Motor neuron (in vitro differentiated cells): ENCODE results near the gene CASP8. TPM values are rescaled to one million over a fixed set of nuclear protein-coding genes. Genes with fewer than 3 reads are reported as not detected.

ENCODE experiments used
- ATAC-seq, 8 experiments: fragments of 200-7000 bp; cut with Tn5 transposase; replicated peaks in 6 of 8; 2 replicates each; pipeline ENCODE4 v1.8.0; 2021; ENCODE audit warnings: mild to moderate bottlenecking in 8 of 8, moderate library complexity in 8 of 8
- H3K27ac ChIP-seq, 2 donors: fragments of 250-450 bp; sonication (Bioruptor Pico); 2 replicates each; pipeline ENCODE4 v1.9.0; 2021; ENCODE audit warnings: antibody characterized with exemption in 2 of 2, mild to moderate bottlenecking in 2 of 2, moderate library complexity in 1 of 2
- H3K4me1 ChIP-seq, 2 donors: fragments of 250-450 bp; sonication (Bioruptor Pico); replicated peaks in 1 of 2; 2 replicates each; pipeline ENCODE4 v1.6.1; 2021; ENCODE audit warnings: antibody characterized with exemption in 2 of 2, mild to moderate bottlenecking in 2 of 2, moderate library complexity in 1 of 2
- H3K4me3 ChIP-seq, 5 donors: fragments of 250-450 bp; sonication (Bioruptor Pico); 2 replicates each; pipeline ENCODE4 v1.9.0; 2021; ENCODE audit warnings: antibody characterized with exemption in 5 of 5, mild to moderate bottlenecking in 5 of 5, moderate library complexity in 4 of 5
- WGBS, 10 experiments: fragments of 450-650 bp; shearing (Covaris generic); methylation state at CpG; one replicate each; pipeline ENCODE4 v1.0.0; 2022; 5-methylcytosine and 5-hydroxymethylcytosine counted together
- in situ Hi-C, 9 experiments: fragments of 400-800 bp; cut with MboI; loops; one replicate each; pipeline ENCODE4 v1.15.0; 2021; ENCODE audit warnings: low sequenced_read_pairs in 9 of 9, low pct_unique_long_range_greater_than_20kb in 2 of 9; ENCODE audit not compliant: unreplicated experiment in 9 of 9
- total RNA-seq, 8 experiments: library from RNA; unstranded; fragments of 300-600 nt; gene quantifications; 2 replicates each; pipeline versions ENCODE4 v1.2.3 to v1.2.4, GENCODE V29; 2022

Gene CASP8
- total RNA-seq = 10 to 100 TPM in 4 of 8 experiments, 1 to 10 TPM in 1, under 1 TPM in 3; 0.16 to 28.3 (median 6.9) TPM

GRCh38 chr2:201260302-201260800 lies at the start of gene CASP8:
TSS of gene CASP8 (plus strand) at chr2:201260536. CDS start at chr2:201266487, 5,951 bp downstream.
- H3K4me1 ChIP-seq = peaks cover 0 to 10% of the 10 kb centered on the region in 2 donors
- H3K4me3 ChIP-seq = no peak within 1 kb of the TSS
- in situ Hi-C loops = no loop called here
- no peak for ATAC-seq
- WGBS, 10 experiments = 76 to 100% (median 97%) methylated on average over 1 to 5 of the region's 10 CpGs; no CpG with 5 or more reads in 1 of the 10 experiments
- no peak within 1 kb of the TSS for H3K27ac ChIP-seq

- 82 to 100% (median 94%) methylated on average over 2 to 4 of the region's 4 CpGs for WGBS, 10 experiments
- Histone ChIP-seq H3K27ac (no peak overlapping the region), H3K4me3 (no peak overlapping the region), H3K4me1 (no peaks in the 10 kb centered on the region)
- in situ Hi-C loops = no loop called here
- no peak for ATAC-seq
Observed at GRCh38 chr2:201215963-201216362, 44.4 kb upstream of the CASP8 start.

GRCh38 chr2:201216918-201217317 lies 43.4 kb upstream of the CASP8 start:
- WGBS, 10 experiments = 60 to 92% (median 74%) methylated on average over 1 of the region's 1 CpG; no CpG with 5 or more reads in 6 of the 10 experiments
- Histone ChIP-seq H3K27ac (no peak overlapping the region), H3K4me3 (no peak overlapping the region), H3K4me1 (no peaks in the 10 kb centered on the region)
- no peak for ATAC-seq
- in situ Hi-C loops = no loop called here

- 96 to 100% (median 98%) methylated on average over 1 to 5 of the region's 6 CpGs; no CpG with 5 or more reads in 6 of the 10 experiments for WGBS, 10 experiments
- Histone ChIP-seq H3K27ac (no peak overlapping the region), H3K4me1 (no peaks in the 10 kb centered on the region), H3K4me3 (no peak overlapping the region)
- in situ Hi-C loops = no loop called here
- ATAC-seq = peak in 2 of 8 experiments; percentile 29 to 77
Observed at GRCh38 chr2:201218780-201219179, 41.6 kb upstream of the CASP8 start.

GRCh38 chr2:201219328-201220096 lies 40.8 kb upstream of the CASP8 start:
- WGBS, 10 experiments = 55 to 100% (median 92%) methylated on average over 2 to 5 of the region's 5 CpGs; no CpG with 5 or more reads in 1 of the 10 experiments
- Histone ChIP-seq H3K4me3 (no peak overlapping the region), H3K4me1 (no peaks in the 10 kb centered on the region), H3K27ac (no peak overlapping the region)
- ATAC-seq = peak in 3 of 8 experiments; percentile 15 to 45 (median 32)
- in situ Hi-C loops = no loop called here

- in situ Hi-C loops = no loop called here
- 55 to 100% (median 66%) methylated on average over 1 to 4 of the region's 4 CpGs; no CpG with 5 or more reads in 4 of the 10 experiments for WGBS, 10 experiments
- Histone ChIP-seq H3K27ac (no peak overlapping the region), H3K4me3 (no peak overlapping the region), H3K4me1 (no peaks in the 10 kb centered on the region)
- no peak for ATAC-seq
Observed at GRCh38 chr2:201220102-201220570, 40.2 kb upstream of the CASP8 start.

- 11 to 91% (median 70%) methylated on average over 2 to 5 of the region's 8 CpGs; no CpG with 5 or more reads in 1 of the 10 experiments for WGBS, 10 experiments
- no peak overlapping the region for H3K27ac ChIP-seq
- H3K4me1 ChIP-seq = no peaks in the 10 kb centered on the region
- in situ Hi-C loops = no loop called here
- no peak overlapping the region for H3K4me3 ChIP-seq
- ATAC-seq = no peak
Observed at GRCh38 chr2:201223089-201224073, 37.0 kb upstream of the CASP8 start.

- H3K4me1 ChIP-seq = no peaks in the 10 kb centered on the region
- 43 to 100% (median 69%) methylated on average over 1 to 2 of the region's 3 CpGs; no CpG with 5 or more reads in 6 of the 10 experiments for WGBS, 10 experiments
- in situ Hi-C loops = loop anchor here in 1 of 9 experiments (25.0 kb wide), 1 partner anchor 959 kb away; no protein-coding TSS in a partner anchor
- peak in 1 of 8 experiments; percentile 11 for ATAC-seq
- no peak overlapping the region for H3K27ac ChIP-seq
- no peak overlapping the region for H3K4me3 ChIP-seq
Observed at GRCh38 chr2:201228271-201228911, 31.9 kb upstream of the CASP8 start.

GRCh38 chr2:201228912-201229290 lies 31.4 kb upstream of the CASP8 start:
- no peaks in the 10 kb centered on the region for H3K4me1 ChIP-seq
- in situ Hi-C loops = loop anchor here in 1 of 9 experiments (25.0 kb wide), 1 partner anchor 958 kb away; no protein-coding TSS in a partner anchor
- H3K4me3 ChIP-seq = no peak overlapping the region
- WGBS, 10 experiments = 33 to 86% (median 75%) methylated on average over 1 to 10 of the region's 12 CpGs; no CpG with 5 or more reads in 1 of the 10 experiments
- ATAC-seq = no peak
- no peak overlapping the region for H3K27ac ChIP-seq

- ATAC-seq = peak; percentile 27 to 85 (median 66)
- H3K27ac ChIP-seq = no peak overlapping the region
- no peak overlapping the region for H3K4me3 ChIP-seq
- in situ Hi-C loops = loop anchor here in 1 of 9 experiments (25.0 kb wide), 1 partner anchor 955 kb away; no protein-coding TSS in a partner anchor
- H3K4me1 ChIP-seq = no peaks in the 10 kb centered on the region
- WGBS, 10 experiments = 0 to 100% (median 39%) methylated on average over 1 to 8 of the region's 8 CpGs; no CpG with 5 or more reads in 1 of the 10 experiments
Observed at GRCh38 chr2:201231781-201232466, 28.4 kb upstream of the CASP8 start.

- WGBS, 10 experiments = 0 to 100% (median 83%) methylated on average over 2 to 3 of the region's 3 CpGs; no CpG with 5 or more reads in 3 of the 10 experiments
- Histone ChIP-seq H3K27ac (no peak overlapping the region), H3K4me3 (no peak overlapping the region), H3K4me1 (no peaks in the 10 kb centered on the region)
- in situ Hi-C loops = loop anchor here in 1 of 9 experiments (25.0 kb wide), 1 partner anchor 955 kb away; no protein-coding TSS in a partner anchor
- no peak for ATAC-seq
Observed at GRCh38 chr2:201232467-201232815, 27.9 kb upstream of the CASP8 start.
